Activated naive CD8-positive, alpha-beta T cell treated with anti-CD3 and anti-CD28 coated beads, Interleukin-2, amount 50 U/mL, for 16 hours (primary cell): ENCODE results near the gene RNMT.
"Not testable (repeated sequence)": the region's sequence is repeated elsewhere in the genome, so short reads cannot be mapped to it uniquely, and the experiment has no call there.

Source experiments
- DNase-seq: peaks from one replicate; pipeline ENCODE4 v3.0.0-alpha.2; 2020; ENCODE audit warnings: low read depth, low spot score

RNMT gene

GRCh38 chr18:13726232-13726971 is at the start of gene RNMT, which contains the start of gene FAM210A:
RNMT (plus strand) TSS chr18:13726673; CDS start chr18:13731518, 4,845 bp downstream.
FAM210A (minus strand) TSS chr18:13726558; CDS start chr18:13682077, 44,481 bp downstream.
- DNase-seq: peak; percentile 87

DNA sequence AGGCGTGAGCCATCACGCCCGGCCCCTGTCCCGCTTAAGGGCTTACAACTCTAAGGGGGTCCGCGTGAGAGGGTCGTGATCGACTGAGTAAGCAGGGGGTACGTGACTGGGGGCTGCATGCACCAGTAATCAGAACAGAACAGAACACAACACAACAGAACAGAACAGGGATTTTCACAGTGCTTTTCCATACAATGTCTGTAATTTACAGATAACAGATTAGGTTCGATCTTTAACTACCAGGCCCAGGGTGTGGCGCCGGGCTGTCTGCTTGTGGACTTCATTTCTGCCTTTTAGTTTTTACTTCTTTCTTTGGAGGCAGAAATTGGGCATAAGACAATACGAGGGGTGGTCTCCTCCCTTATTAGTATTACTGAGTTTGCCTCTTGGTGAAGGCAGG is 49.1 kb upstream of the RNMT start:
- not testable (repeated sequence) for DNase-seq

DNA sequence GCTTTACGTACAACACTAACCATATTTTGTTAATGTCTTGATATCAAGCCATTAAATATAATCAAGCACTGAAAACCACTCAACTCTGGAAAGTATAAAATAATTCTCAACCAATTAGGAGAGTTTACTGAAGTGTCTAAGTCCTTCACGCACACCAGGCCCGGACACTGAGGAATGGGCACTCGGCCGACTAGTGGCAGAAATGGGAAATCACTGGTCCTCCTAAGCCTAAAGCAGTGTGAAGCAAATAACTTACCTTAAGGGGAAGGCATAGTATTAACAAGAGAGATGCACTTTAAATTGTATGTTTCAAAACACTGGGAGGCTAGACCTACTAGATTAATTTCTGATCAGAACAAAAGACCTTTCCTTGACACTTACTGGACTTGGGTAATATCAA is 45.9 kb upstream of the RNMT start:
- DNase-seq: no peak

DNA sequence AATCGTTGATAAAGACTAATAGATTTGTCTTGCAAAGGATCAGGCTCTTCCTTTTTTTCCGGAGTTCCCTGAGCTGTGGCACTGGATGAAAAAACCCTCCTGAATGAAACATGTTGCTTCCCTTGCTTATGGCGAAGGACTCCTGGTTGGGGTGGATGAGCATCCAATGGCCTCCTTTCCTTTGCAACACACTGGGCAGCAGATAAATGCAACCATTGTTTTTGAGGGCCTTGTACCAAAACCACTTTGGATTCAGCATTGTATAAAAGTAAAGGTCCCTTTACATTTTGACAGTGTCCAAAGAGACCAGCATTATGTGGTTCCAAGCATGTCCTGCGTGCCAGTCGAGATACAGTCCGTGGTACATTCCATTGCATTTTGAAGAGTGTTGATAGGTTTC is 44.8 kb upstream of the RNMT start:
- no peak for DNase-seq

- no peak for DNase-seq
These were observed 41.9 kb upstream of the RNMT start for GRCh38 chr18:13684546-13684945.

- DNase-seq: no peak
These were observed 38.0 kb upstream of the RNMT start for GRCh38 chr18:13688191-13689136.

DNA sequence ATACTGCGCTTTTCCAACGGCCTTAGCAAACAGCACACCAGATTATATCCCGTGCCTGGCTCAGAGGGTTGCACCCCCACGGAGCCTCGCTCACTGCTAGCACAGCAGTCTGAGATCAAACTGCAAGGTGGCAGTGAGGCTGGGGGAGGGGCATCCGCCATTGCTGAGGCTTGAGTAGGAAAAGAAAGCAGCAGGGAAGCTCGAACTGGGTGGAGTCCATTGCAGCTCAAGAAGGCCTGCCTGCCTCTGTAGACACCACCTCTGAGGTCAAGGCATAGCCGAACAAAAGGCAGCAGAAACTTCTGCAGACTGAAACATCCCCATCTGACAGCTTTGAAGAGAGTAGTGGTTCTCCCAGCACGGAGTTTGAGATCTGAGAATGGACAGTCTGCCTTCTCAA is 36.4 kb upstream of the RNMT start:
- not testable (repeated sequence) for DNase-seq

- DNase-seq: not testable (repeated sequence)
These were observed 31.1 kb upstream of the RNMT start for GRCh38 chr18:13695337-13695736.

- no peak for DNase-seq
These were observed 29.5 kb upstream of the RNMT start for GRCh38 chr18:13696961-13697360.

- no peak for DNase-seq
These were observed 26.3 kb upstream of the RNMT start for GRCh38 chr18:13700153-13700552.

GRCh38 chr18:13703899-13704298 is 22.6 kb upstream of the RNMT start:
- no peak for DNase-seq

DNA sequence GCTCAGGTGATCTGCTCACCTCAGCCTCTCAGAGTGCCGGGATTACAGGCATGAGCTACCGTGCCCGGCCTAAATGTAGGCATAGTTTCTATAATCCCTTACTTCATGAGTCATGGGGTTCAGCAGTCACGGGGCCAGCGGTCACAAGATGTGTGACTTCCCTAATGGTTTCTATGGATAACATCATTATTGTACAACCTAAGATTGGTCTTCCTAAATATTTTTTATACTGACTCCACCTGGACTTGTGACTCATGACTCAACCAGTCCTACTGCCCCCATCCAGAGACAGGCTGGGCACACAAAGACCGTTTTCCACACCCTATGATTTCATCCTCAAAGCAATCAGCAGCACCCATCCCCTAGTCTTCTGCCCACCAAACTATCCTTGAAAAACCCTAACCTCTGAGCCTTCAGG is 16.1 kb upstream of the RNMT start:
- no peak for DNase-seq

GRCh38 chr18:13712400-13713131 is 13.9 kb upstream of the RNMT start:
- DNase-seq: no peak

- DNase-seq: no peak
These were observed 12.9 kb upstream of the RNMT start for GRCh38 chr18:13713455-13714055.

DNA sequence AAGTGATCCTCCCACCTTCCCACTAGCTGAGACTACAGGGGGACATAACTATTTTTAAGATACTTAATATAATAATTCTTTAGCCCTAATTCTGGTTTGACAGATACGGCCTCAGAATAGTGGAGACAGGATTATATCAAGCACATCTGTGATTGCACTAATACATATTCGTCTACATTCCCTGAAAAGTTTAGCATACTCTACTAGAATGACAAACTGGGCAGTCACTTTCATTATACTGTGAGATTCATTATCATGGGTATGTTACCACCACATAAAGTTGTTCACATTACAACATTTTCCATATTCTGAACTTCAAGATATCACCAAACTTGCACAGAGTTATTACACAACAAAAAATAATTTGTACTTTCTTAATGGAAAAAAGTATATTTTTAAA is 11.1 kb upstream of the RNMT start:
- DNase-seq: no peak

- DNase-seq: no peak
These were observed 9.6 kb upstream of the RNMT start for GRCh38 chr18:13716916-13717315.

GRCh38 chr18:13720123-13720522 is 6.3 kb upstream of the RNMT start:
- no peak for DNase-seq

GRCh38 chr18:13720847-13721246 is 5.6 kb upstream of the RNMT start:
- DNase-seq: no peak

- DNase-seq: no peak
These were observed 774 bp upstream of the RNMT start for GRCh38 chr18:13725566-13726231.

DNA sequence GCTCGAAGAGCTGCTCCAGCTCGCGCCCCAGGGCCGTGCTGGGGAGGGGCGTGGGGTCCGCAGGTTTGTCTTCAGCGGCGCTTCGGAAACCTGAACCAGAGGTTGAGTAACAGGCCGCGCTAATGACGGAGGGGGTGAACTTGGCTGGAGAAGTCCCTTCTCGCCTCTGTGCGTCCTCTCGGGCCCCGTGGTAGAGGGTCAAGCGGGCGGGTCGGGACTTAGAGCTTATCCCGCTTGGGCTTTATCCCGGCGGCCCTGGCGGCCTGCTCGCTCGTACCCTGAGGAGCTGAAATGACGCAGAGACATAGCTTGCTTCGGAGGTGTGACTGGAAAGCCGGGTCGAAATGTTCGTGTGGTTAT is 479 bp downstream of the RNMT start:
- DNase-seq: no peak

DNA sequence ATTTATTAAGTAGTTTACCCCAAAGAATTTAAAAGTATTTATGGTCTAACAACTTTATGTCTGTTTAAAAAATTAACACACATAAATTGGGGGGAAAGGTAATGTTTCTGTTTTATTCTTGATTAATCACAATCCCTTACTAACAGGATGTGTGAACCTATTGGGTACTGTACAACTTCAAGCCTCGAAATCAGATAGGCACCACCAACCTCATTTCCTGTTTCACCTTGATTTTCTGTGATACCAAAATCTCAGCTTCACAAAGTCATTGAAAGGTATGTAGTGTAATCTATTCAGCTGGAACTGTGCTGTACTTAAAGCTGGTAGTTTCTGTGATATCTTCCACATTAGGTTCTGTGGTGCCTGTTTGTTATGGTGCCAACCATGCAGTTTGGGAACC is 4.0 kb downstream of the RNMT start:
- no peak for DNase-seq
